Globus pallidus (tissue), 1 donor: ENCODE data around the gene CAV2.

Experiments
- DNase-seq: peaks from one replicate; pipeline ENCODE4 v3.0.0-alpha.2; 2015; ENCODE audit warnings: low spot score

Gene CAV2

GRCh38 chr7:116524609-116525297 lies 25.2 kb downstream of the CAV2 start, which contains the start of gene CAV1:
Gene CAV1, plus strand, starts transcription at chr7:116525036. Its CDS starts 27 bp downstream, at chr7:116525063.
- DNase-seq, result no peak

- no peak for DNase-seq
Observed at GRCh38 chr7:116525298-116525912, 25.9 kb downstream of the CAV2 start.

GRCh38 chr7:116525913-116526861 lies 26.6 kb downstream of the CAV2 start:
- DNase-seq, result peak; percentile 39

GRCh38 chr7:116526897-116527296 lies 27.4 kb downstream of the CAV2 start:
- DNase-seq, result no peak

- DNase-seq, result no peak
Observed at GRCh38 chr7:116527521-116527920, 28.0 kb downstream of the CAV2 start.

- DNase-seq, result no peak
Observed at GRCh38 chr7:116528008-116528789, 28.7 kb downstream of the CAV2 start.

- no peak for DNase-seq
Observed at GRCh38 chr7:116529250-116529649, 29.7 kb downstream of the CAV2 start.

- no peak for DNase-seq
Observed at GRCh38 chr7:116530107-116530820, 30.7 kb downstream of the CAV2 start.

GRCh38 chr7:116532102-116532688 lies 32.7 kb downstream of the CAV2 start:
- DNase-seq, result no peak

GRCh38 chr7:116534790-116535189 lies 35.3 kb downstream of the CAV2 start:
- DNase-seq, result no peak

GRCh38 chr7:116535416-116535815 lies 35.9 kb downstream of the CAV2 start:
- no peak for DNase-seq

GRCh38 chr7:116538138-116538537 lies 38.6 kb downstream of the CAV2 start:
- no peak for DNase-seq

- DNase-seq, result no peak
Observed at GRCh38 chr7:116539879-116540278, 40.3 kb downstream of the CAV2 start.

GRCh38 chr7:116540743-116541142 lies 41.2 kb downstream of the CAV2 start:
- no peak for DNase-seq

- no peak for DNase-seq
Observed at GRCh38 chr7:116541951-116542350, 42.4 kb downstream of the CAV2 start.

GRCh38 chr7:116542618-116543017 lies 43.1 kb downstream of the CAV2 start:
- DNase-seq, result no peak

GRCh38 chr7:116543664-116544063 lies 44.1 kb downstream of the CAV2 start:
- no peak for DNase-seq

- DNase-seq, result no peak
Observed at GRCh38 chr7:116544487-116544886, 44.9 kb downstream of the CAV2 start.

GRCh38 chr7:116545411-116545993 lies 46.0 kb downstream of the CAV2 start:
- DNase-seq, result no peak

GRCh38 chr7:116546054-116546453 lies 46.5 kb downstream of the CAV2 start:
- DNase-seq, result no peak
